WERI-Rb-1 (cell line): ENCODE data around the gene PLK5.

Source experiments
- DNase-seq: peaks from one replicate; pipeline ENCODE4 v3.0.0-alpha.2; 2020
- H3K27ac ChIP-seq: fragments of 250-450 bp; sonication (Bioruptor Pico); 2 replicates; pipeline ENCODE4 v1.5.1; 2020; ENCODE audit warnings: mild to moderate bottlenecking, moderate library complexity
- H3K27me3 ChIP-seq: fragments of 250-450 bp; sonication (Bioruptor Pico); 2 replicates; pipeline ENCODE4 v1.5.1; 2021; ENCODE audit warnings: mild to moderate bottlenecking, low read depth, moderate library complexity; ENCODE audit not compliant: insufficient read depth, severe bottlenecking
- H3K36me3 ChIP-seq: fragments of 250-450 bp; sonication (Bioruptor Pico); 2 replicates; pipeline ENCODE4 v1.5.1; 2020; ENCODE audit warnings: mild to moderate bottlenecking, moderate library complexity
- H3K4me3 ChIP-seq: 2 replicates; pipeline ENCODE4 v1.5.1; 2011; ENCODE audit warnings: low read depth, mild to moderate bottlenecking, control low read depth, low read length
- H3K9me3 ChIP-seq: fragments of 250-450 bp; sonication (Bioruptor Pico); 2 replicates; pipeline ENCODE4 v1.5.1; 2021; ENCODE audit warnings: mild to moderate bottlenecking, moderate library complexity; ENCODE audit not compliant: severe bottlenecking
- TF ChIP-seq, protein P1 (sequence below): IDR thresholded peaks from 2 replicates; pipeline ENCODE4 v1.5.1; 2011; ENCODE audit warnings: low read depth, mild to moderate bottlenecking, control low read depth, inconsistent platforms, low read length

Gene PLK5

DNA sequence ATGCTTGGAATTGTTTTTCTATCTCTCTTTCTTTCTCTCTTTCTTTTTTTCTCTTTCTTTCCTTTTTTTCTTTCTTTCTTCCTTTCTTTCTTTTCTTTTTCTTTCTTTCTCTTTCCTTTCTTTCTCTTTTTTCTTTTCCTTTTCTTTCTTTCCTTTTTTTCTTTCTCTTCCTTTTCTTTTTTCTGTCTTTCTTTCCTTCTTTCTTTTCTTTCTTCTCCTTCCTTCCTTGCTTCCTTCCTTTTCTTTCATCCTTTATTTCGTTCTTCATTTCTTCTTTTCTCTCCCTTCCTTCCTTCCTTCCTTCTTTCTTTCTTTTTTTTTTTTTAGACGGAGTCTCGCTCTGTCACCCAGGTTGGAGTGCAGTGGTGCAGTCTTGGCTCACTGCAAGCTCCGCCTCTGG lies 46.1 kb downstream of the PLK5 start:
- H3K27me3 ChIP-seq, result no peaks in the 10 kb centered on the region
- H3K27ac ChIP-seq, result no peak overlapping the region
- peaks cover 22% of the 10 kb centered on the region for H3K36me3 ChIP-seq
- H3K4me3 ChIP-seq, result no peak overlapping the region
- TF ChIP-seq, protein P1, sequence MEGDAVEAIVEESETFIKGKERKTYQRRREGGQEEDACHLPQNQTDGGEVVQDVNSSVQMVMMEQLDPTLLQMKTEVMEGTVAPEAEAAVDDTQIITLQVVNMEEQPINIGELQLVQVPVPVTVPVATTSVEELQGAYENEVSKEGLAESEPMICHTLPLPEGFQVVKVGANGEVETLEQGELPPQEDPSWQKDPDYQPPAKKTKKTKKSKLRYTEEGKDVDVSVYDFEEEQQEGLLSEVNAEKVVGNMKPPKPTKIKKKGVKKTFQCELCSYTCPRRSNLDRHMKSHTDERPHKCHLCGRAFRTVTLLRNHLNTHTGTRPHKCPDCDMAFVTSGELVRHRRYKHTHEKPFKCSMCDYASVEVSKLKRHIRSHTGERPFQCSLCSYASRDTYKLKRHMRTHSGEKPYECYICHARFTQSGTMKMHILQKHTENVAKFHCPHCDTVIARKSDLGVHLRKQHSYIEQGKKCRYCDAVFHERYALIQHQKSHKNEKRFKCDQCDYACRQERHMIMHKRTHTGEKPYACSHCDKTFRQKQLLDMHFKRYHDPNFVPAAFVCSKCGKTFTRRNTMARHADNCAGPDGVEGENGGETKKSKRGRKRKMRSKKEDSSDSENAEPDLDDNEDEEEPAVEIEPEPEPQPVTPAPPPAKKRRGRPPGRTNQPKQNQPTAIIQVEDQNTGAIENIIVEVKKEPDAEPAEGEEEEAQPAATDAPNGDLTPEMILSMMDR, result no peak
- no peak for DNase-seq
- peaks cover 8% of the 10 kb centered on the region for H3K9me3 ChIP-seq

DNA sequence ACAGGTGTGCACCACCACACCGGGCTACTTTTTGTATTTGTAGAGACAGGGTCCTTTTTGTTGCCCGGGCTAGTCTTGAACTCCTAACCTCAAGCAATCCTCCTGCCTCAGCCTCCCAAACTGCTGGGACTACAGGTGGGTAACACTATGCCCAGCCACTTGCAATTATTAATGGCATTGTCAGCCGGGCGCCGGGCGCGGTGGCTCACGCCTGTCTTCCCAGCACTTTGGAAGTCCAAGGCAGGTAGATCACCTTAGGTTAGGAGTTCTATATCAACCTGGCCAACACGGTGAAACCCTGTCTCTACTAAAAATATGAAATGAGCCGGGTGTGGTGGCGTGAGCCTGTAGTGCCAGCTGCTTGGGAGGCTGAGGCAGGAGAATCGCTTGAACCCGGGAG lies 47.0 kb downstream of the PLK5 start:
- no peak overlapping the region for H3K4me3 ChIP-seq
- peaks cover 20% of the 10 kb centered on the region for H3K36me3 ChIP-seq
- TF ChIP-seq, protein P1, result no peak
- no peaks in the 10 kb centered on the region for H3K27me3 ChIP-seq
- DNase-seq, result no peak
- no peak overlapping the region for H3K27ac ChIP-seq
- H3K9me3 ChIP-seq, result peaks cover 8% of the 10 kb centered on the region

DNA sequence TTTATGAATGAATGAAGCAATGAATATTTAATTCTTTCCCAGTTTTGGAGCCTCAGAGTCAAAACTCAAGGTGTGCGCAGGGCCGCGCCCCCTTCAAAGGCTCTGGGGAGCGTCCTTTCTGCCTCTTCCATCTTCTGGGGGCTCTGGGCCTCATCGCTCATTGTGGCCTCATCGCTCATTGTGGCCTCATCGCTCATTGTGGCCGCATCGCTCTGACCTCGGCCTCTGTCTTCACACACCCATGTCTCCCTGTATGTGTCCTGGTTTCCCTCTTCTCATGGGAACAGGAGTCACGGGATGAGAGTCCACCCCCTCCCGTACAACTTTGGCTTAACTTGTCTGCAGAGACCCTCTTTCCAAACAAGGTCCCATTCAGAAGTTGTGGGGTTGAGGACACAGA lies 47.5 kb downstream of the PLK5 start:
- TF ChIP-seq, protein P1, result no peak
- peaks cover 8% of the 10 kb centered on the region for H3K9me3 ChIP-seq
- H3K27me3 ChIP-seq, result no peaks in the 10 kb centered on the region
- H3K36me3 ChIP-seq, result peaks cover 20% of the 10 kb centered on the region
- DNase-seq, result no peak
- no peak overlapping the region for H3K4me3 ChIP-seq
- no peak overlapping the region for H3K27ac ChIP-seq

DNA sequence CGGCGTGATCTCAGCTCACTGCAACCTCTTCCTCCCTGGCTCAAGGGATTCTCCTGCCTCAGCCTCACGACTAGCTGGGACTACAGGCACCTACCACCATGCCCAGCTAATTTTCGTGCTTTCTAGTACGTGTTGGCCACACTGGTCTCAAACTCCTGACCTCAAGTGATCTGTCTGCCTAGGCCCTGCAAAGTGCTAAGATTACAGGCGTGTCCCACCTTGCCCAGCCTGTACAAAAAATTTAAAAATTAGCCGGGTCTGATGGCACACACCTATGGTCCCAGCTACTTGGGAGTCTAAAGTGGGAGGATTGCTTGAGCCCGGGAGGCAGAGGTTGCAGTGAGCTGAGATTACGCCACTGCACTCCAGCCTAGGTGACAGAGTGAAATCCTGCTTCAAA lies 48.9 kb downstream of the PLK5 start:
- H3K4me3 ChIP-seq, result no peak overlapping the region

DNA sequence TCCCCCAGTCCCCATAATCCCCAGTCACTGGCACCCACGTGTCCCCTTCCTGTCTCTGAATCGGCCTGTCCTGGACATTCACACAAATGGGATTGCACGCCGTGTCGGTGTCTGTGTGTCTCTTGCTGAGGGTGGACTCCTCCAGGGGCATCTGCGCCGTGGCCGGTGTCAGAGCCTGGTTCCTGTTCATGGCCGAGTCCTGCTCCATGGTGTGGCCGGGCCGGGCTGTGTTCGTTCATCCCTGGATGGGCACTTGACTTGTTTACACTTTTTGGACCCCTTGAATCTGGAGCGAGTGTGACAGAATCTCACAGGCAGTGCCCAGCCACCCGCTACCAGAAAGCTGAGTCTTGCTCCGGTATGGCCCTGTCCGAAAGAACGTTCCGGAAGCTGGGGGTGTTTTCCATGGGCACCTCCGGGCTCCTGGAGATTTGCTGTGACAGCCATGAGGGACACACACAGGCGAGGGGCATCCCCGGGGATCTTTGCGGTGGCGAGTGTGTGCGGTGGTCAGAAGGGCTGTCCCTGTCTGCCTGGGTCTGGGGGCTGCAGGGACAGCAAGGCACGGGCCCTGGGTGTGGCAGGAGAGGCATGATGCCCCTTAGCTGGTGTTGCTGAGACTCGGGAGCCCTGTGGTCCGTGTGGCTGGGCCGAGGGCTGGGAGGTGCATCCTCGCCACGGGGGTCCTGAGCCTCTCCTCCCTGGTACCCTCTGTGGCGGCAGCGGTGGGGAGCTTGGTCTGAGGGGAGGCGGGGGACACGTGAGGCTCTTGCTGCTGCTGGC lies 50.7 kb downstream of the PLK5 start:
- H3K36me3 ChIP-seq, result peaks cover 43% of the 10 kb centered on the region
- no peak for DNase-seq
- TF ChIP-seq, protein P1, result no peak
- no peaks in the 10 kb centered on the region for H3K27me3 ChIP-seq
- H3K27ac ChIP-seq, result no peak overlapping the region; the same call in 1 of the 2 replicates
- no peak overlapping the region for H3K4me3 ChIP-seq
- no peaks in the 10 kb centered on the region for H3K9me3 ChIP-seq

More for the DNA sequence above, 48.9 kb downstream of the PLK5 start:
- no peaks in the 10 kb centered on the region for H3K27me3 ChIP-seq
- H3K27ac ChIP-seq, result peak overlapping the region; percentile 52
- peaks cover 29% of the 10 kb centered on the region for H3K36me3 ChIP-seq
- TF ChIP-seq, protein P1, result no peak
- no peak for DNase-seq
- peaks cover 8% of the 10 kb centered on the region for H3K9me3 ChIP-seq
